ENCODE measurements around the gene ZNF579. TPM values are rescaled to one million over a fixed set of nuclear protein-coding genes. Genes with fewer than 3 reads are reported as not detected.
A peak's percentile ranks its signal among the peaks of the same experiment; 100 is the strongest.

Gene ZNF579
- total and polyA plus RNA-seq, 9 of the 15 experiments (the other 6 are each of a cell fraction or from before 2014, with no cell fraction given), result 0.06 to 15.9 (median 1.6) TPM

GRCh38 chr19:55601084-55601483 is 20.4 kb upstream of the ZNF579 start (continued):
- no peak for TF ChIP-seq KDM4B (IDR thresholded peaks at IDR 0.05; ENCODE audit: borderline replicate concordance in 2 of 2, low read depth in 1 of 2)
- TF ChIP-seq FOXJ3 (CRISPR knock-in tag; IDR thresholded peaks at IDR 0.05), result no peak
- 0 out of 2 replicates have a peak, but pooled peaks have one; percentile 11 for TF ChIP-seq MECOM (CRISPR knock-in tag; IDR thresholded peaks at IDR 0.05)

GRCh38 chr19:55600662-55601028 is 20.0 kb upstream of the ZNF579 start:
- no peak for FAIRE-seq
- Histone ChIP-seq H4K20me1 (replicated peaks; ENCODE audit: control insufficient read depth, insufficient read depth, low read length) (no peaks in the 10 kb centered on the region), H3K27ac (ENCODE audit: extremely low read depth, low read depth, low read length) (peak overlapping the region; percentile 100), H3K9me1 (ENCODE audit: control insufficient read depth, insufficient read depth, low read length) (no peaks in the 10 kb centered on the region), H3K27me3 (ENCODE audit: control insufficient read depth in 2 of 2, insufficient read depth in 2 of 2, low read length in 2 of 2) (no peaks in the 10 kb centered on the region), H3K9me3 (replicated peaks; ENCODE audit: control insufficient read depth, insufficient read depth, low read depth, low read length) (peaks cover 2% of the 10 kb centered on the region; the same call in 1 of the 2 replicates), H3K9ac (ENCODE audit: insufficient read depth in 1 of 2, low read depth in 2 of 2, low read length in 2 of 2) (peak overlapping the region; percentile 96 to 99), H3K36me3 (ENCODE audit: control insufficient read depth, insufficient read depth, low read length) (peaks cover 13% of the 10 kb centered on the region; the same call in 2 of the 3 replicates), H2AFZ (ENCODE audit: low read depth, low read length) (peak overlapping the region; percentile 53), H3K4me1 (replicated peaks in 1 of 2; ENCODE audit: control insufficient read depth in 2 of 2, insufficient read depth in 2 of 2, low read length in 2 of 2) (peaks cover 24 to 42% of the 10 kb centered on the region in 2 experiments; a peak in 4 of 5 replicates), H3K4me2 (ENCODE audit: insufficient read depth, low read length) (peak overlapping the region; percentile 99), H3K79me2 (ENCODE audit: control insufficient read depth, insufficient read depth, low read length) (peaks cover 20% of the 10 kb centered on the region), H3K4me3 (peak overlapping the region; percentile 60)
- no TSS peak for BruUV-seq (replicated peaks)
- in situ Hi-C loops (cut with MboI) (no loop called here), intact Hi-C loops (cut with micrococcal nuclease) (no loop called here)
- no peak for DNase-seq (ENCODE audit: extremely low read depth in 1 of 4, low spot score in 3 of 4)
- 21% methylated on average over 4 of the region's 15 CpGs for WGBS (ENCODE audit: insufficient coverage, low coverage, missing lambda C conversion rate)
- no peak for ATAC-seq
- POLR2A ChIA-PET, result interaction anchor here (0.6 kb wide), 1 partner anchor 10 kb away, joined by 3 read pairs; no protein-coding TSS in a partner anchor
- CTCF ChIA-PET (ENCODE audit: low intra/inter-chr PET ratio), result no interaction called here
- TF ChIP-seq, protein P1, sequence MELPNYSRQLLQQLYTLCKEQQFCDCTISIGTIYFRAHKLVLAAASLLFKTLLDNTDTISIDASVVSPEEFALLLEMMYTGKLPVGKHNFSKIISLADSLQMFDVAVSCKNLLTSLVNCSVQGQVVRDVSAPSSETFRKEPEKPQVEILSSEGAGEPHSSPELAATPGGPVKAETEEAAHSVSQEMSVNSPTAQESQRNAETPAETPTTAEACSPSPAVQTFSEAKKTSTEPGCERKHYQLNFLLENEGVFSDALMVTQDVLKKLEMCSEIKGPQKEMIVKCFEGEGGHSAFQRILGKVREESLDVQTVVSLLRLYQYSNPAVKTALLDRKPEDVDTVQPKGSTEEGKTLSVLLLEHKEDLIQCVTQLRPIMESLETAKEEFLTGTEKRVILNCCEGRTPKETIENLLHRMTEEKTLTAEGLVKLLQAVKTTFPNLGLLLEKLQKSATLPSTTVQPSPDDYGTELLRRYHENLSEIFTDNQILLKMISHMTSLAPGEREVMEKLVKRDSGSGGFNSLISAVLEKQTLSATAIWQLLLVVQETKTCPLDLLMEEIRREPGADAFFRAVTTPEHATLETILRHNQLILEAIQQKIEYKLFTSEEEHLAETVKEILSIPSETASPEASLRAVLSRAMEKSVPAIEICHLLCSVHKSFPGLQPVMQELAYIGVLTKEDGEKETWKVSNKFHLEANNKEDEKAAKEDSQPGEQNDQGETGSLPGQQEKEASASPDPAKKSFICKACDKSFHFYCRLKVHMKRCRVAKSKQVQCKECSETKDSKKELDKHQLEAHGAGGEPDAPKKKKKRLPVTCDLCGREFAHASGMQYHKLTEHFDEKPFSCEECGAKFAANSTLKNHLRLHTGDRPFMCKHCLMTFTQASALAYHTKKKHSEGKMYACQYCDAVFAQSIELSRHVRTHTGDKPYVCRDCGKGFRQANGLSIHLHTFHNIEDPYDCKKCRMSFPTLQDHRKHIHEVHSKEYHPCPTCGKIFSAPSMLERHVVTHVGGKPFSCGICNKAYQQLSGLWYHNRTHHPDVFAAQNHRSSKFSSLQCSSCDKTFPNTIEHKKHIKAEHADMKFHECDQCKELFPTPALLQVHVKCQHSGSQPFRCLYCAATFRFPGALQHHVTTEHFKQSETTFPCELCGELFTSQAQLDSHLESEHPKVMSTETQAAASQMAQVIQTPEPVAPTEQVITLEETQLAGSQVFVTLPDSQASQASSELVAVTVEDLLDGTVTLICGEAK (IDR thresholded peaks at IDR 0.05), result 0 out of 2 replicates have a peak, but pooled peaks have one; percentile 35
- TF ChIP-seq, protein P1 (CRISPR knock-in tag; IDR thresholded peaks at IDR 0.05), result no peak
- TF ChIP-seq PTBP1 (IDR thresholded peaks at IDR 0.05; ENCODE audit: low read depth, low read length), result no peak
- TF ChIP-seq ATF7 (IDR thresholded peaks at IDR 0.05), result no peak
- TF ChIP-seq, protein P2, sequence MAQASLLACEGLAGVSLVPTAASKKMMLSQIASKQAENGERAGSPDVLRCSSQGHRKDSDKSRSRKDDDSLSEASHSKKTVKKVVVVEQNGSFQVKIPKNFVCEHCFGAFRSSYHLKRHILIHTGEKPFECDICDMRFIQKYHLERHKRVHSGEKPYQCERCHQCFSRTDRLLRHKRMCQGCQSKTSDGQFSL (CRISPR knock-in tag; IDR thresholded peaks at IDR 0.05), result peak; percentile 83
- TF ChIP-seq, protein P2 (tag; IDR thresholded peaks at IDR 0.05), result no peak
- TF ChIP-seq E2F5 (CRISPR knock-in tag; IDR thresholded peaks at IDR 0.05), result no peak
- 0 out of 2 replicates have a peak, but pooled peaks have one; percentile 16 for TF ChIP-seq GABPB1 (CRISPR knock-in tag; IDR thresholded peaks at IDR 0.05)

All from K562 (cell line).